OCI-LY7 (cell line): ENCODE data around the gene IGDCC3.

ENCODE experiments used
- CTCF ChIP-seq: fragments of 200-600 bp; sonication (generic); conservative IDR thresholded peaks from 2 replicates; pipeline ENCODE4 v1.5.1; 2014; ENCODE audit warnings: mild to moderate bottlenecking, antibody characterized with exemption, low read length, moderate library complexity, mixed read lengths
- EZH2phosphoT487 ChIP-seq: fragments of 200-600 bp; sonication (generic); IDR thresholded peaks from 2 replicates; pipeline ENCODE4 v1.6.1; 2018; ENCODE audit warnings: low read depth, borderline replicate concordance, mild to moderate bottlenecking, mixed run types, antibody characterized with exemption, low read length, moderate library complexity, mixed read lengths

GRCh38 chr15:65377105-65377975, 462 bp downstream of the IGDCC3 start:
- TF ChIP-seq CTCF (no peak), EZH2phosphoT487 (no peak)
